Lower leg skin (tissue), 4 donors: ENCODE results near the gene TBCD. TPM values are rescaled to one million over a fixed set of nuclear protein-coding genes. Genes with fewer than 3 reads are reported as not detected.
"Not testable (repeated sequence)": the region's sequence is repeated elsewhere in the genome, so short reads cannot be mapped to it uniquely, and the experiment has no call there.

ENCODE experiments used
- DNase-seq, 2 donors: peaks; one replicate each; pipeline ENCODE4 v3.0.0-alpha.2; 2019; ENCODE audit warnings: low spot score in 2 of 2
- H3K4me3 ChIP-seq: fragments of 200-600 bp; sonication (generic); 2 replicates; pipeline ENCODE4 v1.5.1; 2017; ENCODE audit warnings: mild to moderate bottlenecking, low read depth; ENCODE audit not compliant: poor library complexity, severe bottlenecking
- CTCF ChIP-seq, 3 donors: fragments of 450-650 bp; IDR thresholded peaks; one replicate each; pipeline ENCODE4 v1.5.1; 2016; ENCODE audit warnings: antibody characterized with exemption in 3 of 3, mild to moderate bottlenecking in 3 of 3, moderate library complexity in 2 of 3
- POLR2A ChIP-seq, 2 donors: fragments of 450-650 bp; IDR thresholded peaks; one replicate each; pipeline ENCODE4 v1.6.1; 2016 to 2017; ENCODE audit warnings: antibody characterized with exemption in 2 of 2, mild to moderate bottlenecking in 1 of 2, moderate library complexity in 1 of 2
- WGBS, 2 donors: methylation state at CpG; one replicate each; pipeline ENCODE4 v1.1.5; 2018; 5-methylcytosine and 5-hydroxymethylcytosine counted together
- intact Hi-C: fragments of 100-400 bp; cut with DNase I; formaldehyde crosslinking; loops from one replicate; pipeline ENCODE4 v1.15.0; 2023; ENCODE audit warnings: low total_unique reads
- total RNA-seq, 4 donors: library from RNA; depleted of rRNA; stranded (reverse); fragments of >200 nt; gene quantifications; one replicate each; pipeline ENCODE4 v1.1.0, GENCODE V29; 2016

TBCD gene
- total RNA-seq, 4 donors from 2014 or later: 38.7 to 73.4 (median 51.5) TPM

GRCh38 chr17:82756166-82756565 lies 4.3 kb downstream of the TBCD start:
- TF ChIP-seq CTCF (IDR thresholded peaks at IDR 0.05): no peak
- no peak for TF ChIP-seq POLR2A (IDR thresholded peaks at IDR 0.05)
- intact Hi-C loops: no loop called here
- no peak overlapping the region for H3K4me3 ChIP-seq
- 84 to 85% methylated on average over 7 of the region's 7 CpGs for WGBS, 2 donors
- DNase-seq: no peak

GRCh38 chr17:82765371-82765770 lies 13.5 kb downstream of the TBCD start:
- intact Hi-C loops: no loop called here
- no peak for TF ChIP-seq POLR2A (IDR thresholded peaks at IDR 0.05)
- no peak for TF ChIP-seq CTCF (IDR thresholded peaks at IDR 0.05)
- H3K4me3 ChIP-seq: no peak overlapping the region
- 69 to 73% methylated on average over 13 of the region's 13 CpGs for WGBS, 2 donors
- no peak for DNase-seq

- TF ChIP-seq POLR2A (IDR thresholded peaks at IDR 0.05): no peak
- no peak for TF ChIP-seq CTCF (IDR thresholded peaks at IDR 0.05)
- intact Hi-C loops: no loop called here
- 71 to 72% methylated on average over 15 to 24 of the region's 24 CpGs for WGBS, 2 donors
- H3K4me3 ChIP-seq: no peak overlapping the region
- no peak for DNase-seq
These were observed 15.3 kb downstream of the TBCD start for GRCh38 chr17:82767041-82767754.

GRCh38 chr17:82769041-82769440 lies 17.2 kb downstream of the TBCD start:
- TF ChIP-seq POLR2A (IDR thresholded peaks at IDR 0.05) (no peak), CTCF (IDR thresholded peaks at IDR 0.05) (no peak)
- no peak for DNase-seq
- 94% methylated on average over 7 of the region's 7 CpGs for WGBS, 2 donors
- no peak overlapping the region for H3K4me3 ChIP-seq
- intact Hi-C loops: no loop called here

- no peak for DNase-seq
- intact Hi-C loops: loop anchor here (10.0 kb wide), 1 partner anchor 417 kb away; the partner anchor contains the start of gene TEX19
- 66 to 72% methylated on average over 3 of the region's 3 CpGs for WGBS, 2 donors
- no peak for TF ChIP-seq CTCF (IDR thresholded peaks at IDR 0.05)
- no peak for TF ChIP-seq POLR2A (IDR thresholded peaks at IDR 0.05)
- no peak overlapping the region for H3K4me3 ChIP-seq
These were observed 20.2 kb downstream of the TBCD start for GRCh38 chr17:82772026-82772425.

- intact Hi-C loops: loop anchor here (10.0 kb wide), 1 partner anchor 420 kb away; the partner anchor contains the start of gene TEX19
- WGBS, 2 donors: 76 to 79% methylated on average over 19 of the region's 19 CpGs
- not testable (repeated sequence) for H3K4me3 ChIP-seq
These were observed 22.6 kb downstream of the TBCD start for GRCh38 chr17:82774456-82774855.

More at GRCh38 chr17:82774456-82774855, 22.6 kb downstream of the TBCD start:
- DNase-seq: not testable (repeated sequence)
